Measurements from ENCODE around the gene CHMP2A. TPM values are rescaled to one million over a fixed set of nuclear protein-coding genes. Genes with fewer than 3 reads are reported as not detected.
A peak's percentile ranks its signal among the peaks of the same experiment; 100 is the strongest.

CHMP2A gene
- total and polyA plus RNA-seq, 2 of the 8 experiments (the other 6 are each of a cell fraction or from before 2014, with no cell fraction given): 70.0 to 132 TPM

DNA sequence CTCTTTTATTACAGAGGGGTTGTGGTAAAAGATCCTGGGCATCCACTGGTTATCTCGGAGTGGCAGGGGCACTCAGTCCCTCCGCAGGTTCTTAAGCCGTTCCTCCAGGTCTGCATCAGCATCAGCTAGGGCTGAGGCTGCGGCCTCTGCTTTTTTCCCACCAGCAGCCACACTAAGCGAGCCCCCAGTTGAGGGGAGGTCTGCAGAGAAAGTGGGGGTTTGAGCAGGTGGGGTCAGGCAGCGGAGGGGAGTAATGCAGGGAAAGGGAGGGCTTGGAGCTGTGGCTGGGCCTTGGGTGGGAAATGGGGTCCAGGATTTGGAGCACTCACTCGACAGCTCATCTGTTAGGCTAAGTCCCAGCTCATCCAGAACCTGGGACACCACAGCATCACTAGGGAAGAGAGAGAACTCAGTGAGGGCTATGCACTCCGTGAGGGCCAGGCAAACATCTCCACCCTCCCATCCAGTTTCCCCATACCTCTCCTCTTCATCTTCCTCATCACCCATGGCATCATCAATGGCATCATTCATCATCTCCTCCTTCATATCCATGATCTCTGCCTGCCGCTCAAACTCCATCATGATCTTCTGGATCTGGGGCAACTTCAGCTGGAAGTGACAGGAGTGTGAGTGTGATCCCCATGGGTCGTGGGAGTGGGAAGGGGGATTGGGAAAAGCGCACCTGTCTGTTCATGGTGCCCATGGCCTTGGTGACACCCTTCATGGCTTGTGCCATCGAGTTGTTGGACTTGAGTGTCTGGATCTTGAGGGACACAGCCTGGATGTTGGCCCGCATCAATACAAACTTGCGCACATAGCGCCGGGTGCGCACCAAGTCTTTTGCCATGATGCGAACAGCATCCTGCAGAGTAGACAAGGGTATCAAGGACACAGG lies 3.1 kb downstream of the CHMP2A start (continued):
- TF ChIP-seq, protein P1, sequence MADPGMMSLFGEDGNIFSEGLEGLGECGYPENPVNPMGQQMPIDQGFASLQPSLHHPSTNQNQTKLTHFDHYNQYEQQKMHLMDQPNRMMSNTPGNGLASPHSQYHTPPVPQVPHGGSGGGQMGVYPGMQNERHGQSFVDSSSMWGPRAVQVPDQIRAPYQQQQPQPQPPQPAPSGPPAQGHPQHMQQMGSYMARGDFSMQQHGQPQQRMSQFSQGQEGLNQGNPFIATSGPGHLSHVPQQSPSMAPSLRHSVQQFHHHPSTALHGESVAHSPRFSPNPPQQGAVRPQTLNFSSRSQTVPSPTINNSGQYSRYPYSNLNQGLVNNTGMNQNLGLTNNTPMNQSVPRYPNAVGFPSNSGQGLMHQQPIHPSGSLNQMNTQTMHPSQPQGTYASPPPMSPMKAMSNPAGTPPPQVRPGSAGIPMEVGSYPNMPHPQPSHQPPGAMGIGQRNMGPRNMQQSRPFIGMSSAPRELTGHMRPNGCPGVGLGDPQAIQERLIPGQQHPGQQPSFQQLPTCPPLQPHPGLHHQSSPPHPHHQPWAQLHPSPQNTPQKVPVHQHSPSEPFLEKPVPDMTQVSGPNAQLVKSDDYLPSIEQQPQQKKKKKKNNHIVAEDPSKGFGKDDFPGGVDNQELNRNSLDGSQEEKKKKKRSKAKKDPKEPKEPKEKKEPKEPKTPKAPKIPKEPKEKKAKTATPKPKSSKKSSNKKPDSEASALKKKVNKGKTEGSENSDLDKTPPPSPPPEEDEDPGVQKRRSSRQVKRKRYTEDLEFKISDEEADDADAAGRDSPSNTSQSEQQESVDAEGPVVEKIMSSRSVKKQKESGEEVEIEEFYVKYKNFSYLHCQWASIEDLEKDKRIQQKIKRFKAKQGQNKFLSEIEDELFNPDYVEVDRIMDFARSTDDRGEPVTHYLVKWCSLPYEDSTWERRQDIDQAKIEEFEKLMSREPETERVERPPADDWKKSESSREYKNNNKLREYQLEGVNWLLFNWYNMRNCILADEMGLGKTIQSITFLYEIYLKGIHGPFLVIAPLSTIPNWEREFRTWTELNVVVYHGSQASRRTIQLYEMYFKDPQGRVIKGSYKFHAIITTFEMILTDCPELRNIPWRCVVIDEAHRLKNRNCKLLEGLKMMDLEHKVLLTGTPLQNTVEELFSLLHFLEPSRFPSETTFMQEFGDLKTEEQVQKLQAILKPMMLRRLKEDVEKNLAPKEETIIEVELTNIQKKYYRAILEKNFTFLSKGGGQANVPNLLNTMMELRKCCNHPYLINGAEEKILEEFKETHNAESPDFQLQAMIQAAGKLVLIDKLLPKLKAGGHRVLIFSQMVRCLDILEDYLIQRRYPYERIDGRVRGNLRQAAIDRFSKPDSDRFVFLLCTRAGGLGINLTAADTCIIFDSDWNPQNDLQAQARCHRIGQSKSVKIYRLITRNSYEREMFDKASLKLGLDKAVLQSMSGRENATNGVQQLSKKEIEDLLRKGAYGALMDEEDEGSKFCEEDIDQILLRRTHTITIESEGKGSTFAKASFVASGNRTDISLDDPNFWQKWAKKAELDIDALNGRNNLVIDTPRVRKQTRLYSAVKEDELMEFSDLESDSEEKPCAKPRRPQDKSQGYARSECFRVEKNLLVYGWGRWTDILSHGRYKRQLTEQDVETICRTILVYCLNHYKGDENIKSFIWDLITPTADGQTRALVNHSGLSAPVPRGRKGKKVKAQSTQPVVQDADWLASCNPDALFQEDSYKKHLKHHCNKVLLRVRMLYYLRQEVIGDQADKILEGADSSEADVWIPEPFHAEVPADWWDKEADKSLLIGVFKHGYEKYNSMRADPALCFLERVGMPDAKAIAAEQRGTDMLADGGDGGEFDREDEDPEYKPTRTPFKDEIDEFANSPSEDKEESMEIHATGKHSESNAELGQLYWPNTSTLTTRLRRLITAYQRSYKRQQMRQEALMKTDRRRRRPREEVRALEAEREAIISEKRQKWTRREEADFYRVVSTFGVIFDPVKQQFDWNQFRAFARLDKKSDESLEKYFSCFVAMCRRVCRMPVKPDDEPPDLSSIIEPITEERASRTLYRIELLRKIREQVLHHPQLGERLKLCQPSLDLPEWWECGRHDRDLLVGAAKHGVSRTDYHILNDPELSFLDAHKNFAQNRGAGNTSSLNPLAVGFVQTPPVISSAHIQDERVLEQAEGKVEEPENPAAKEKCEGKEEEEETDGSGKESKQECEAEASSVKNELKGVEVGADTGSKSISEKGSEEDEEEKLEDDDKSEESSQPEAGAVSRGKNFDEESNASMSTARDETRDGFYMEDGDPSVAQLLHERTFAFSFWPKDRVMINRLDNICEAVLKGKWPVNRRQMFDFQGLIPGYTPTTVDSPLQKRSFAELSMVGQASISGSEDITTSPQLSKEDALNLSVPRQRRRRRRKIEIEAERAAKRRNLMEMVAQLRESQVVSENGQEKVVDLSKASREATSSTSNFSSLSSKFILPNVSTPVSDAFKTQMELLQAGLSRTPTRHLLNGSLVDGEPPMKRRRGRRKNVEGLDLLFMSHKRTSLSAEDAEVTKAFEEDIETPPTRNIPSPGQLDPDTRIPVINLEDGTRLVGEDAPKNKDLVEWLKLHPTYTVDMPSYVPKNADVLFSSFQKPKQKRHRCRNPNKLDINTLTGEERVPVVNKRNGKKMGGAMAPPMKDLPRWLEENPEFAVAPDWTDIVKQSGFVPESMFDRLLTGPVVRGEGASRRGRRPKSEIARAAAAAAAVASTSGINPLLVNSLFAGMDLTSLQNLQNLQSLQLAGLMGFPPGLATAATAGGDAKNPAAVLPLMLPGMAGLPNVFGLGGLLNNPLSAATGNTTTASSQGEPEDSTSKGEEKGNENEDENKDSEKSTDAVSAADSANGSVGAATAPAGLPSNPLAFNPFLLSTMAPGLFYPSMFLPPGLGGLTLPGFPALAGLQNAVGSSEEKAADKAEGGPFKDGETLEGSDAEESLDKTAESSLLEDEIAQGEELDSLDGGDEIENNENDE (IDR thresholded peaks at IDR 0.05; ENCODE audit: insufficient replicate concordance, low read length): no peak
- TF ChIP-seq POLR2AphosphoS5 (IDR thresholded peaks at IDR 0.05; ENCODE audit: low read depth, low read length) (peak; percentile 92), POLR2A (IDR thresholded peaks at IDR 0.05; ENCODE audit: control extremely low read depth in 1 of 2, low read depth in 2 of 2, low read length in 2 of 2) (peak; percentile 32 to 87)

All from H1 (cell line).